Nephron progenitor cell (in vitro differentiated cells): ENCODE measurements around the gene MAD2L2.
A peak's percentile ranks its signal among the peaks of the same experiment; 100 is the strongest.

Source experiments
- DNase-seq: peaks from one replicate; pipeline ENCODE4 v3.0.0; 2021
- H3K27ac Mint-ChIP-seq: 2 replicates; pipeline ENCODE4 v1.8.0; 2021; ENCODE audit warnings: mild to moderate bottlenecking, moderate library complexity, mixed read lengths
- H3K27me3 Mint-ChIP-seq: 2 replicates; pipeline ENCODE4 v1.8.0; 2021; ENCODE audit warnings: mild to moderate bottlenecking, low read depth, mixed read lengths; ENCODE audit not compliant: poor library complexity
- H3K36me3 Mint-ChIP-seq: 2 replicates; pipeline ENCODE4 v1.8.0; 2021; ENCODE audit warnings: low read depth, mixed read lengths
- H3K4me1 Mint-ChIP-seq: 2 replicates; pipeline ENCODE4 v1.8.0; 2021; ENCODE audit warnings: mixed read lengths
- H3K4me3 Mint-ChIP-seq: 2 replicates; pipeline ENCODE4 v1.8.0; 2021; ENCODE audit warnings: mild to moderate bottlenecking, moderate library complexity, mixed read lengths
- H3K9me3 Mint-ChIP-seq: 2 replicates; pipeline ENCODE4 v1.8.0; 2021; ENCODE audit warnings: mild to moderate bottlenecking, moderate library complexity, mixed read lengths
- TF ChIP-seq, protein P1 (sequence below): fragments of 200-600 bp; sonication (generic); IDR thresholded peaks from 2 replicates; pipeline ENCODE4 v1.5.0; 2021; ENCODE audit warnings: antibody characterized with exemption

Gene MAD2L2

DNA sequence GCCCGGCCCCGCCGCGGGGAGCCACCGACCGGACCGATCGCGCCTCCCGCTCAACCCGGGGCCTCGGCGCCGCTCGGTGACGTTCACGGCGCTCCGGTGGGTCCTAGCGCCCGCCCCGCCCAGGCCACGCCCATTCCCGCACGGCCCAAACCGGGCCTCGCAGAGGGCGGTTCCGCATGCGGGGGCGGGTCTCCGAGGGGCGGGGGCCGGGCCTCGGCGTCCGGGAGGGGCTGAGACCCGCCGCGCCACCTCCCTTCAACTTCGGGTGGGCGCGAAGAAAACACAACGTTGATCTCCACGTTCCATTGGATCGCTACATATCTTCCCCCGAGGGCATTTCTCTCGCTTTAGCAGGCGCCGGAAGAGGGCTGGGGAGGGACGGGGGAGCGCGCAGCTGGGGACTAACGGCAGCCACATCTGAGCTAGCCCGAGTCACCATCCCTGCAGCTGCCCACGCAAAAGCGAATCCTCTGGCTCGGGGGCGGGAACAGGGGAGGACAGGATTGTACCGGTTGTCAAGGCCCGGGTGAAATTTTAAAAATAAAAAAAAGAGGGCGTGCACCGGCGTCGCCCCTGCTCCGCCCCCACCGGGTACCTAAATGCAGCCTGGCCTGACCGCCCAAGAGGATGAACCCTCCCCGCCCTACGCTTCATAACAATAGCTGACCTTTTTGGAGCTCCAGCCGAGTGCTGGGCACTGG lies at the start of gene MAD2L2:
TSS of gene MAD2L2 (minus strand) at position 78 of the 701 bp plus-strand sequence. CDS start 547 bp downstream, outside the sequence.
- Mint-ChIP-seq H3K9me3 (no peaks in the 10 kb centered on the region), H3K36me3 (peaks cover 5% of the 10 kb centered on the region), H3K27me3 (peaks cover 8% of the 10 kb centered on the region), H3K4me3 (peak within 1 kb of the TSS; percentile 91), H3K27ac (peak within 1 kb of the TSS; percentile 82), H3K4me1 (peaks cover 41% of the 10 kb centered on the region)
- TF ChIP-seq, protein P1, sequence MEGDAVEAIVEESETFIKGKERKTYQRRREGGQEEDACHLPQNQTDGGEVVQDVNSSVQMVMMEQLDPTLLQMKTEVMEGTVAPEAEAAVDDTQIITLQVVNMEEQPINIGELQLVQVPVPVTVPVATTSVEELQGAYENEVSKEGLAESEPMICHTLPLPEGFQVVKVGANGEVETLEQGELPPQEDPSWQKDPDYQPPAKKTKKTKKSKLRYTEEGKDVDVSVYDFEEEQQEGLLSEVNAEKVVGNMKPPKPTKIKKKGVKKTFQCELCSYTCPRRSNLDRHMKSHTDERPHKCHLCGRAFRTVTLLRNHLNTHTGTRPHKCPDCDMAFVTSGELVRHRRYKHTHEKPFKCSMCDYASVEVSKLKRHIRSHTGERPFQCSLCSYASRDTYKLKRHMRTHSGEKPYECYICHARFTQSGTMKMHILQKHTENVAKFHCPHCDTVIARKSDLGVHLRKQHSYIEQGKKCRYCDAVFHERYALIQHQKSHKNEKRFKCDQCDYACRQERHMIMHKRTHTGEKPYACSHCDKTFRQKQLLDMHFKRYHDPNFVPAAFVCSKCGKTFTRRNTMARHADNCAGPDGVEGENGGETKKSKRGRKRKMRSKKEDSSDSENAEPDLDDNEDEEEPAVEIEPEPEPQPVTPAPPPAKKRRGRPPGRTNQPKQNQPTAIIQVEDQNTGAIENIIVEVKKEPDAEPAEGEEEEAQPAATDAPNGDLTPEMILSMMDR, result no peak
- DNase-seq, result peak; percentile 91

DNA sequence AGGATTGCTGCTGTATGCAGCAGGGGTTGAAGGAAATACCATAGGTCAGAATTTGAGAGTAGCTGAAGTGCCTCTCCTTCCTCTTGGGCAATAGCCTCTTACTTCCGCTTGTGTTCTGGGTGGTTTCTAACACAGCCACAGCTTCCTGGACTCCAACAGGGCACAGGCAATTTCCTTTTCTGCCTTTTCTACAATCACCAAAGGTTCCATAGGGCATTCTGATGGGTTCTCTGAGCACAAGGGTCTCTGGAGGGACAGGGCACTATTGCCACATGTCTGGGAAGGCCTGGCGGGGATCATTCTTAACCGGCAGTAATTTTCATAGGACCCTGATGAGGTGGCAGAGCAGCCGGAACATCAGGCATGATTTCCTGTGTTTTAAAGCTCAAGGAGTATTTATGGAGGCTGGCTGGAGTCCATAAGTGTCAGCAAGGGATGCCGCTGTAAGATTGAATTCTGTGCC lies 49.5 kb upstream of the MAD2L2 start:
- TF ChIP-seq, protein P1, result no peak
- Mint-ChIP-seq H3K27ac (peak overlapping the region; percentile 96), H3K4me1 (peaks cover 49% of the 10 kb centered on the region), H3K27me3 (no peaks in the 10 kb centered on the region), H3K9me3 (no peaks in the 10 kb centered on the region), H3K4me3 (no peak overlapping the region), H3K36me3 (no peaks in the 10 kb centered on the region)
- no peak for DNase-seq

DNA sequence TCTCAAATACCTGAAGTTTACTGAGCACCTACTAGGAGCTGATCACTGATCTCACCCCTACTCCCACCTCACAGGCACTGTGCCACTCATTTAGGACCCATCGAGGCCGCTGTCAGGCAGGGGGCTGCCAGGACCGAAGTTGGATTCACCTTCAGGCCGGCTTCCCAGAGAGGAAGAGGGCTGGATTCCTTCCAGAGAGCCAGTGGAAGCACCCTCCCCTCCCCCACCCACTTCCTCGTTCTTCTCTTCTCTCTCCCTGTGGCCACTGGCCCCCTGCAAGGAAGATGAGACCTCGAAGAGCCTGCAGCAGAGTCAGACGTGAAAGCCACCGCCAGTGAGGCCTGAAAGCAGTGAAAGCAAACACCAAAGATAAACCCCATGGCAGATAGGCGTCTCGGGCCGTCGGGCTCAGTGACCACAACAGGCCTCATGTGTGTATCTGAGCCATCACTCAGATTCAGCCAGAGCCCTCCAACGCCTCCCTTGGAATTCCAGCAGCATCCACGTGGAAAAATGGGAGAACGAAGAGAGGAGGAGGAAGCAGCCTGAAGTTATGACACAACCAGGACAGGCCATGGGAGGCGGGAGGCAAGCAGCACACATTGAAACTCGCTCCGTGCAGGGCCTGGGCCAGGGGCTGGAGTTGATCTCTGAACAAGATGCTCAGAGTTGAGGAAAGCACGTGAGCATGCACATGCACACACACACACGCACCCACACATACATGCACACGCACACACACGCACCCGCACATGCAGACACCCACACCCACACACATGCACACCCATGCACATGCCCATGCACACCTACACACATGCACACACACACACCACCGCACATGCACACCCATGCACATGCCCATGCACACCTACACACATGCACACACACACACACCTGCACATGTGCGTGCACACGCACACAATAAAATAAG lies 48.8 kb upstream of the MAD2L2 start:
- H3K4me3 Mint-ChIP-seq, result no peak overlapping the region
- H3K27ac Mint-ChIP-seq, result peak overlapping the region; percentile 96
- peak; percentile 45 for DNase-seq
- H3K36me3 Mint-ChIP-seq, result no peaks in the 10 kb centered on the region
- no peaks in the 10 kb centered on the region for H3K9me3 Mint-ChIP-seq
- H3K4me1 Mint-ChIP-seq, result peaks cover 53% of the 10 kb centered on the region
- TF ChIP-seq, protein P1, result no peak
- H3K27me3 Mint-ChIP-seq, result peaks cover 3% of the 10 kb centered on the region

DNA sequence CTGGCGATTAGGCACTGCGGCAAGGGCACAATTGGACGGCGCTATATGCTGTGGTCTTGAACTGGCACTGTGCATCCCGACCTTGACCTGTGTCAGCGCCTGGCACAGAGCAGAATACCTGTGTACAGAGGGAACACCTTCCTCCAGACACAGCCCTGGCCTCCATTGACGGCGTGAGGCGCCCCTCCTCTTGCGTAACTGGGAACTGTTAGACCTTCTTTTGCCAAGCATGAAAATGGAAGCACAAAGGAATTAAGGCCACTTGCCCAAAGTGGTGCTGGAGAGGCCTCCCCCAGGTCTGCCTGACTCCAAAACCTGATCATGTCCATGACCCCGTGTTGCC lies 48.2 kb upstream of the MAD2L2 start:
- Mint-ChIP-seq H3K36me3 (no peaks in the 10 kb centered on the region), H3K4me3 (no peak overlapping the region), H3K27me3 (peaks cover 6% of the 10 kb centered on the region), H3K4me1 (peaks cover 56% of the 10 kb centered on the region), H3K27ac (no peak overlapping the region), H3K9me3 (no peaks in the 10 kb centered on the region)
- DNase-seq, result no peak
- TF ChIP-seq, protein P1, result no peak

DNA sequence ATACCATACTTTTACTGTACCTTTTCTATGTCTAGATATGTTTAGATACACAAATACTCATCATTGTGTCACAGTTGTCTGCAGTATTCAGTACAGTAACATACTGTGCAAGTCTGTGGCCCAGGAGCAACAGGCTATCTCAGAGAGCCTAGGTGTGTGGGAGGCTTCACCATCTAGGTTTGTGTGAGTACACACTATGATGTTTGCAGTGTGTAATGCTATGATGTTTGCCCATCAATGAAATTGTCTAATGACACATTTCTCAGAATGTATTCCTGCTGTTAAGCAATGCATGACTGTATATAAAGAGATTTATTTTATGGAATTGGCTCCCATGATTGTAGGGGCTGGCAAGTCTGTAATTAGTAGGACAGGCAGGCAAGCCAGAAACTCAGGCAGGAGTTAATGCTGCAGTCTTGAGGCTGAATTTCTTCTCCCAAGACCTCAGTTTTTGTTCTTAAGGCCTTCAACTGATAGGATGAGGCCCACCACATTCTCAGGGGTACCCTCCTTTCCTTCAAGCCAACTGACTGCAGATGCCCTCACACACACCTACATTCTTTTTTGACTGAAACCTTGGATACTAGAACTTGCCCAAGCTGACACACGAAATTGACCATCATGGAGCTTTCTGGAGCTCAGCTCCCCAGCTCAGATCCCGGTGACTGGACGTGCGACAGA lies 47.3 kb upstream of the MAD2L2 start:
- H3K27ac Mint-ChIP-seq, result no peak overlapping the region
- no peaks in the 10 kb centered on the region for H3K9me3 Mint-ChIP-seq
- peaks cover 56% of the 10 kb centered on the region for H3K4me1 Mint-ChIP-seq
- H3K27me3 Mint-ChIP-seq, result peaks cover 6% of the 10 kb centered on the region
- DNase-seq, result no peak
- no peaks in the 10 kb centered on the region for H3K36me3 Mint-ChIP-seq
- no peak overlapping the region for H3K4me3 Mint-ChIP-seq
- TF ChIP-seq, protein P1, result no peak
